ENCODE results near the gene MYO7A. TPM values are rescaled to one million over a fixed set of nuclear protein-coding genes. Genes with fewer than 3 reads are reported as not detected.

Gene MYO7A
- total and polyA plus RNA-seq, 2 of the 4 experiments (the other 2 are of a cell fraction), result 0.02 TPM; not detected in 1

- Histone ChIP-seq H4K8ac (ENCODE audit: low read depth in 2 of 2, low read length in 2 of 2) (no peak overlapping the region), H3K9me3 (ENCODE audit: control insufficient read depth, insufficient read depth, low read length) (no peaks in the 10 kb centered on the region), H3K4me1 (ENCODE audit: control insufficient read depth, insufficient read depth, low read length) (peaks cover 18% of the 10 kb centered on the region), H3K4ac (ENCODE audit: low read depth, low read length) (no peak overlapping the region), H4K20me1 (ENCODE audit: insufficient read depth, low read length) (peaks cover 5% of the 10 kb centered on the region; the same call in 1 of the 2 replicates), H3K4me2 (ENCODE audit: low read depth, low read length) (no peak overlapping the region), H3K27ac (ENCODE audit: insufficient read depth, low read length) (no peak overlapping the region), H4K5ac (ENCODE audit: low read depth, low read length) (no peak overlapping the region), H3K18ac (ENCODE audit: low read depth, low read length) (no peak overlapping the region), H3K56ac (ENCODE audit: extremely low read depth, insufficient read depth, low read length) (no peak overlapping the region), H3K79me1 (ENCODE audit: low read depth in 1 of 2, low read length in 2 of 2) (peaks cover 0 to 15% of the 10 kb centered on the region in 2 experiments; a peak in 1 of 4 replicates), H3K23ac (ENCODE audit: low read depth, low read length) (no peak overlapping the region), H2BK5ac (ENCODE audit: low read depth, low read length, poor library complexity, severe bottlenecking) (no peak overlapping the region), H2AK9ac (replicated peaks; ENCODE audit: low read depth, low read length, poor library complexity) (no peak overlapping the region), H2AFZ (replicated peaks; ENCODE audit: low read length, poor library complexity) (no peak overlapping the region), H2BK15ac (ENCODE audit: low read depth, low read length) (no peak overlapping the region), H2AK5ac (ENCODE audit: low read depth, low read length) (no peak overlapping the region), H3K36me3 (ENCODE audit: control insufficient read depth, insufficient read depth, low read length) (peaks cover 6% of the 10 kb centered on the region; the same call in 1 of the 2 replicates), H3K27me3 (ENCODE audit: control insufficient read depth, insufficient read depth, low read length) (no peaks in the 10 kb centered on the region), H4K91ac (ENCODE audit: insufficient read depth, low read depth, low read length) (no peak overlapping the region), H2BK120ac (ENCODE audit: low read depth, low read length) (no peak overlapping the region), H3K14ac (replicated peaks; ENCODE audit: low read depth, low read length) (no peak overlapping the region), H2BK20ac (ENCODE audit: low read depth, low read length) (no peak overlapping the region), H3K9ac (ENCODE audit: low read depth, low read length) (no peak overlapping the region), H3K4me3 (ENCODE audit: insufficient read depth, low read depth, low read length) (no peak overlapping the region), H3K9me1 (ENCODE audit: insufficient read depth, low read length) (peaks cover 12% of the 10 kb centered on the region)
- ChIA-PET CTCF (interaction anchor here (0.6 to 0.7 kb wide), 2 partner anchors 16 to 72 kb away, joined by 3 read pairs; no protein-coding TSS in a partner anchor), POLR2A (ENCODE audit: unreplicated experiment) (no interaction called here)
- ATAC-seq (ENCODE audit: low read depth) (no peak), DNase-seq (peak; percentile 18)
- dilution Hi-C loops (cut with HindIII; ENCODE audit: low sequenced_read_pairs, unreplicated experiment) (no loop called here), in situ Hi-C loops (cut with MboI; ENCODE audit: low sequenced_read_pairs) (no loop called here), intact Hi-C loops (cut with micrococcal nuclease) (no loop called here)
- WGBS, 2 experiments (ENCODE audit: extremely low coverage in 2 of 2, insufficient read length in 1 of 2), result no CpG with 5 or more reads among the region's 3 CpGs
- BruUV-seq (replicated peaks), result no TSS peak
- TF ChIP-seq FOS (IDR thresholded peaks at IDR 0.05; ENCODE audit: low read depth, low read length) (no peak), MAZ (IDR thresholded peaks at IDR 0.05; ENCODE audit: borderline replicate concordance, low read depth, low read length) (no peak), NFE2L2 (IDR thresholded peaks at IDR 0.05; ENCODE audit: low read depth, low read length) (no peak), MXI1 (IDR thresholded peaks at IDR 0.05; ENCODE audit: borderline replicate concordance, low read depth, low read length) (no peak), RCOR1 (IDR thresholded peaks at IDR 0.05; ENCODE audit: insufficient replicate concordance, low read length) (no peak), ELK1 (IDR thresholded peaks at IDR 0.05; ENCODE audit: borderline replicate concordance, low read depth, low read length) (no peak), BHLHE40 (IDR thresholded peaks at IDR 0.05; ENCODE audit: low read depth, low read length) (no peak), RAD21 (IDR thresholded peaks at IDR 0.05; ENCODE audit: low read length) (no peak), SMC3 (IDR thresholded peaks at IDR 0.05; ENCODE audit: low read depth, low read length) (no peak), RFX5 (IDR thresholded peaks at IDR 0.05; ENCODE audit: low read depth, low read length) (no peak), CEBPB (IDR thresholded peaks at IDR 0.05; ENCODE audit: low read depth, low read length) (no peak), USF2 (IDR thresholded peaks at IDR 0.05; ENCODE audit: low read depth, low read length) (no peak), CHD1 (IDR thresholded peaks at IDR 0.05; ENCODE audit: low read depth, low read length) (no peak), CTCF (conservative IDR thresholded peaks at IDR 0.05; ENCODE audit: low read depth, low read length) (no peak), MAFK (IDR thresholded peaks at IDR 0.05; ENCODE audit: low read depth, low read length) (no peak), POLR2A (IDR thresholded peaks at IDR 0.05; ENCODE audit: low read depth, low read length) (no peak)
Measured at GRCh38 chr11:77111277-77111676, 16.8 kb upstream of the MYO7A start.
